ENCODE results near the gene KRT83.

The KRT83 gene

GRCh38 chr12:52264435-52264825 lies 56.8 kb downstream of the KRT83 start (continued):
- TF ChIP-seq GLI2 (tag by site-specific recombination; IDR thresholded peaks at IDR 0.05; ENCODE audit: borderline replicate concordance, low read depth) (no peak), ZNF585B (tag by site-specific recombination; IDR thresholded peaks at IDR 0.05) (no peak), ZNF16 (tag by site-specific recombination; IDR thresholded peaks at IDR 0.05; ENCODE audit: low read depth) (no peak), ZBTB8A (tag by site-specific recombination; IDR thresholded peaks at IDR 0.05) (no peak)

Measured in HEK293 (cell line).